Thyroid gland (tissue), 4 donors: ENCODE data around the gene NPB.

Experiments
- CTCF ChIP-seq, 6 experiments: fragments of 200-600 bp in 3 of 6; fragments of 450-650 bp in 3 of 6; sonication (generic) in 3 of 6; IDR thresholded peaks; one replicate each; pipeline ENCODE4 v1.5.1; 2016 to 2019; ENCODE audit warnings: antibody characterized with exemption in 6 of 6, mild to moderate bottlenecking in 2 of 6, inconsistent platforms in 1 of 6, moderate library complexity in 1 of 6
- POLR2A ChIP-seq, 2 donors: fragments of 450-650 bp; IDR thresholded peaks; one replicate each; pipeline ENCODE4 v1.6.1; 2017; ENCODE audit warnings: antibody characterized with exemption in 2 of 2, mild to moderate bottlenecking in 2 of 2, moderate library complexity in 1 of 2

- TF ChIP-seq CTCF (IDR thresholded peaks at IDR 0.05) = no peak
- TF ChIP-seq POLR2A (IDR thresholded peaks at IDR 0.05) = no peak
Measured at GRCh38 chr17:81858967-81859905, 42.8 kb upstream of the NPB start.
